Hindlimb muscle (tissue), 1 donor: ENCODE results near the gene NR1H2. TPM values are rescaled to one million over a fixed set of nuclear protein-coding genes. Genes with fewer than 3 reads are reported as not detected.
"Not testable (repeated sequence)": the region's sequence is repeated elsewhere in the genome, so short reads cannot be mapped to it uniquely, and the experiment has no call there.

Source experiments
- DNase-seq: peaks from one replicate; pipeline ENCODE4 v3.0.0-alpha.2; 2013
- polyA plus RNA-seq: library from polyadenylated mRNA; unstranded; fragments of 120-200 nt; gene quantifications from one replicate; pipeline ENCODE4 v1.2.1, GENCODE V29; 2013; ENCODE audit not compliant: insufficient read length

Gene NR1H2
- polyA plus RNA-seq, 1 donor, result 24.5 TPM

DNA sequence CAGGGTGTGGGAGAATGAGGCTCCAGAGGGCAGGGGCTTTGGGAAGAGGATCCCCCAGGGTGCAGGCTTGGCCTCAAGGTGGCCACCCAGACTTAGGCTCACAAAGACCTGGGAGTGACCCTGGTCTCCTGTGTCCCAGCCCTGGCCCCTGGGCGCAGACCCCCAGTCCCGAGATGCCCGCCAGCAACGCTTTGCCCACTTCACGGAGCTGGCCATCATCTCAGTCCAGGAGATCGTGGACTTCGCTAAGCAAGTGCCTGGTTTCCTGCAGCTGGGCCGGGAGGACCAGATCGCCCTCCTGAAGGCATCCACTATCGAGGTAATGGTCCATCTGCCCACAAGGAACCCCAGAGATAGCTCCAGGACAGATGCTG, 2.6 kb downstream of the NR1H2 start:
- no peak for DNase-seq

DNA sequence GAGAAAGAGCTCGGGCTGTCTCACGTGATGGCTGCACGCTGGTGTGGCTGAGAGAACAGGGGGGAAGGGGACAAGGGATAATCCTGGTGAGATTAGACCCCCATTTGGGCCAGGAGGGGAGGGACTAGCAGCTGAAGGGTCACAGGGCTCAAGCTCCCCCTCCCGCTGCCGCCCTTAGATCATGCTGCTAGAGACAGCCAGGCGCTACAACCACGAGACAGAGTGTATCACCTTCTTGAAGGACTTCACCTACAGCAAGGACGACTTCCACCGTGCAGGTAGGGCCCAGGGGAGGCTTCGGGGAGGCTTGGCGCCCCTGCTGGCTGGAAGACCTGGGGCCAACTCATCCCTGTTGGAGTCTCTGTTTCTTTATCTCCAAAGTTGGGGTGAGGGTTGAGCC, 3.3 kb downstream of the NR1H2 start:
- no peak for DNase-seq

DNA sequence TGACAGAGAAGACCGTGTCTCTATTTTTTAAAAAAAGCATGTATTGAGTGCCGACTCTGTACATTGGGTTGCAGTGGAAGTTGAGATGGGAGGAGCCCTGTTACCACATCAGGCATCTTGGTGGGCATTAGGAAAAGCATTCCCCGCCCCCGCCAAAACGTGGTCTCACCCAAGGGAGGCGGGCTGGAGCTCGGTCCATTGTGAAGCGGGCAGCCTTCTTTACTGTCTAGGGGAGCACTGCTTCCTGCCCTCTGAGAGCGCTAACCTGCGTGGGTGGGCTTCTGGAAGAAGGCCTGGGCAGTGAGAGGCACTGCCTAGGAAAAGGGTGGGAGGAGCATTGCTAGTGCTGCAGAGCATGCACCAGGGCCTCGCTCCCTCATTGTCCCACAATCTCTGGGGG, 3.9 kb downstream of the NR1H2 start:
- DNase-seq, result no peak

DNA sequence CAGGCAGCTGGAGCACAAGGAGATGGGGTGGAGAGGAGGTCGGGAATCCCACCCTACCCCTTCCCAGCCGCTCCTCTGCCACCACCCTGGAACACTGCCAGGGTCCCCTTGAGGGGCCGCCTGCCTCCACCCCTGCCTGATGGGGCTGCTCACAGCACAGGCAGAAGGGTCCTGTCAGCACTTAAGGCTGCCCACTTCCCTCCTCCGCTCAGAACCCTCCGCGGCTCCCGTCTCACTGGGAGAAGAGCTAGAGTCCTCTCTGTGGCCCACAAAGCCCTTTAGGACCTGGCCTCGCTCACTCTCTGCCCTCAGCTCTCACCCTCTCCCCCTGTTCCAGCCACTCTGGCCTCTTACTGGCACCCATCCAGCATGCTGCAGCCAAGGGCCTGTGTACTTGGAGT, 4.5 kb downstream of the NR1H2 start:
- DNase-seq, result no peak

DNA sequence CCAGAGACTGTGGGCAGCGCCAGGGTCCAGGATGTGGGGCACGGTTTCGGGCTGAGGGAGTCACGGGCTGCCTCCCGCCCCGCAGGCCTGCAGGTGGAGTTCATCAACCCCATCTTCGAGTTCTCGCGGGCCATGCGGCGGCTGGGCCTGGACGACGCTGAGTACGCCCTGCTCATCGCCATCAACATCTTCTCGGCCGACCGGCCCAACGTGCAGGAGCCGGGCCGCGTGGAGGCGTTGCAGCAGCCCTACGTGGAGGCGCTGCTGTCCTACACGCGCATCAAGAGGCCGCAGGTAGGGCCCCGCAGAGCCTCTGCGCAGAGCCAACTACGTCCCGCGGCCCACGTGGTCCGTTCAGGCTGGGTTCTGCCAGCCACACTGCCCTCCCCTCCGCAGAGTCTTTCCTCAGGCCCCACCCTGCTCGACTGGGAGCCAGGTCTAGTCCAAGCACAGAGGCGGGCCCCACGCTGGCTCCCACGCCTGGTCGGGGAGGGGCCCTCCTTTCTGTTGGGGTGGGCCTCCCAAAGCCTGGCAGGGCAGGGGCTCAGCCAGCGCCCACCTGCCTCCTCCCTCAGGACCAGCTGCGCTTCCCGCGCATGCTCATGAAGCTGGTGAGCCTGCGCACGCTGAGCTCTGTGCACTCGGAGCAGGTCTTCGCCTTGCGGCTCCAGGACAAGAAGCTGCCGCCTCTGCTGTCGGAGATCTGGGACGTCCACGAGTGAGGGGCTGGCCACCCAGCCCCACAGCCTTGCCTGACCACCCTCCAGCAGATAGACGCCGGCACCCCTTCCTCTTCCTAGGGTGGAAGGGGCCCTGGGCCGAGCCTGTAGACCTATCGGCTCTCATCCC, 5.8 kb downstream of the NR1H2 start:
- no peak for DNase-seq

DNA sequence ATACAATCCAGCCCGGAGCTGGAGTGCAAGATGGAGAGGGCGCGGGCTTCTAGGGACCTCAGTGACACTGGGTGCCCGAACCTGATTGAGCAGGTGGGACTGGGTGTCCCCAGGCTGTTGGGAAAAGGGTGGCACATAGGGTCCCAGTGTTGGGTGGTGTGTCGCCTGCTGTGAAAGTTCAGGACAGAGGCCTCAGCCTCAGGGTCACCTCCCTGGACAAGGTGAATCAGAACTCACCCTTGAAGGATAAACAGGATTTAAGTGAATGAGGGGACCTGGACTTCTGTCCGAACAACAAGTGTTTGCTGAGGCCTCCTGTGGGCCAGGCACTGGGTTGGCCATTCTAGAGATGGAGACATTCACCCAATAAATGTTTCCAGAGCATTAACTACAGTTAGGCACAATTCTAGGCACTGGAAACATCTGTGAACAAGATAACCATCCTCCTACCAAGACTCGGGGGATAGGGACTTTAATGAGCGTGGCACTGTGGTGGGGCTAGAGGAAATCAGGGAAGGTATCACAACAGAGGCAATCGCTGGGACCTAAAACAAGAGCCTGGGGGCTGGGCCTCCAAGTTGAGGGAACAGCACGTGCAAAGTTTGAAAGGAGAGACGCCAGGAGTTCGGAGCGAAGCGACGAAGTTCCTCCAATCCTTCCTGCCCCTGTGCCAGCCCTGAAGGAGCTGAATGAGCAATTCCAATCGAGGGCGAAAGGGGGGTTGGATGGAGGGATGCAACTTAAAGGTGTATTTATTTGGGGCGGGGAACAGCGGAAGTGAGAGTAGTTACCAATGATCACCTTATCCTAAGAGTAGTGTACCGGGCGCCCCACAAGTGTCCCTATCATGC, 7.0 kb downstream of the NR1H2 start:
- no peak for DNase-seq

DNA sequence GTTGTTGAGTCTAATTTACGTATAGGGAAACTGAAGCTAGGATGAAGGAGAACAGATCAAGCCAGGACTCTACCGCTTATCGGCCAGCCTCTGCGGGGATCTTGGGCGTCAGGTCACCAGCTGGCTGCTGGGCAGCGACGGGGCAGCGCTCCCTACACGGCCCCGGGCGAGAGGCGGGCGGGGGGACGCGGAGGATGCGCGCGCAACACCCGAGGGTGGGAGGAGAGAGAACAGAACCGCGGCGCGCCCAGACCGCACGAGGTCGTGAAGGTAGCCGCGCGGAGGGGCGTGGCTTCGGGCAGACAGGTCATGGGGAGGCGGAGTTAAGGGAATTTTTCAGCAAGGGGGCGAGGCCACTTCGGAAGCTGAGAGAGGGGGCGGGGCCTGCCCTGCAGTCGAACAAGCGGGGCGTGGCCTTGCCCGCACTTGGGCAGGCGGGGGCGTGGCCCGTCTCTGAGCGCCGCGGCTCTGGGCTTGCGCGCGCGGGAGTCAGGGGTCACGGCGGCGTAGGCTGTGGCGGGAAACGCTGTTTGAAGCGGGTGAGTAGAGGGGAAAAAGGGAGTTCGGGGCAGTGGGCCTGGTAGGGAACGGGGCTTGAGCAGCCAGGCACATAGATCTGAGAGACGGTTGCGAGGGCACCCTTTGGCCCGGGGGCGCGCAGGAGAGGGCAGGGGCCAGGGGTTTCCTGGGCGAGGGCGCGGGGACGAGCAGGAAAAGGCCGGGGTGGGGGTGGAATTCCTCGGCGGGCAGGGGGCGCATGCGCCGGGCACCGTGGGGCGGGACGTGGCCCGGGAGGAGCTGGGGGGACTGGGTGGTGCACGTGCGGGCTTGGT, 7.8 kb downstream of the NR1H2 start, which contains the start of gene POLD1:
POLD1 (plus strand) TSS at position 496 of the 833 bp plus-strand sequence. CDS start 14,505 bp downstream, outside the sequence.
- peak; percentile 94 for DNase-seq

DNA sequence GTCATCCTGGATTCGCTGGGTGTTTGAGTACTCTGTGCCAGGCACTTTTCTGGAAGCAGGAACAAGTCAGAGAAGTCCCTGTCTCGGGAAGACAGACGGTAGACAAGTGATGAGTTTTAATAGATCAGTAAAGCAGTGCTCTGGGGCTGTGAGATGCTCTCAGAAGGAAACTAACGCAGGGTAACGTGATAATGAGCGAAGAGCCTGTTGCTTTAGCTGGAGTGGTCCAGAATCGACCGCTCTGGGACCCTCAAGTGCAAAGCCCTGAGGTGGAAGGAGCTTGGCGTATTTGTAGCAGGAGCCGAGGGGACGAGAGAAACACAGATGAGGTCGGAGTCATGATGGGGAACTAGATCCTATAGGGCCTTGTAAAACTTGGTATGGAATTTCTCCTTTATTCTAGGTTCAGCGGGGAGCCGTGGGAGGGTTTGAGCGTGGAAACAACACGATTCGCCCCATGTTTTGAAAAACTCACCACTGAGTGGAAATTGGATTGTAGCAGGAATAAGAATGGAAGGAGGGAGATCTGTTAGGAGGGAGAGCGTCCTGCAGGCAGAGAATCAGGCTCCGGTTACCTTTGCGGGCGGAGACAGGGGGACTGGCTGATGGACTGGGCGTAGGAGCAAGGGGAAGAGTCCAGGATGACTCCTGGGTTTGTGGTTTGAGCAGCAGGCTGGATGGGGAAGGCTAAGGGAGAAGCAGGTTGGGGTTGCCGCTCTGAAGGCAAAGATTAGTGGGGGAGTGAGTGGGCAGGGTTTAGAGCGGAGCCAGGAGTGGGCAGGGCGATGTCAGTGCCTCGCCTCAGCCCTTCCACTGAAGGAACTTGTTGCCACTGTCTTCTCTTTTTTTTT, 8.7 kb downstream of the NR1H2 start:
- no peak for DNase-seq

DNA sequence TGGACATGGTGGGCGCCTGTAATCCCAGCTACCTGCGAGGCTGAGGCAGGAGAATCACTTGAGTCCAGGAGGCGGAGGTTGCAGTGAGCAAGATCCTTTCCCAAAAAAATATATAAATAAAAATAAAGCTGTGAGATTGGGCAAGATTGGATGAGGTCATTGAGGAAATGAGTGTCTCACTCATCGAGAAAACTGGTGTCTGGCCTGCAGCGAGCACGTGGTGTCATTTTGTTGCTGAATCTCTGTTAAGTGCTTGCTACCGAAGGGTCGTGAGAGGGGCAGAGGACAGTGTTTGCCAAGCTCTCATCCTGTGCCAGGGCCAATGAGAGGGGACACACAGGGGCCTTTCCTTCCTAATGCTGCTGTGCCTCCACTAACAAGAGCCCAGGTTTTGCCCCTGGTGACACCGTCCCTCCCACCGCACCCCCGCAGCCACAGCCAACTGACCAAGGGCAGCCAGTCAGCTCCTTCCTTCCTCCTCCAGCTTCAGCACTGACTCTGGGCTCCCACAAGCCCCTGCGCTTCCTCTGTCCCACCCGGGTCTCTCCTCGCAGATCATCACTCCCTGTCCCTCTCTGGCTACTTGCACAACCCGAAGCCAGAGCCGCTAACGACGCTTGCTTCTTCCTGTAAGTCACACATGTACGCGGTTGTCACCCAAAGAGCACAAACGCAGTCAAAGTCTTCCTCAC, 11.1 kb downstream of the NR1H2 start:
- no peak for DNase-seq

DNA sequence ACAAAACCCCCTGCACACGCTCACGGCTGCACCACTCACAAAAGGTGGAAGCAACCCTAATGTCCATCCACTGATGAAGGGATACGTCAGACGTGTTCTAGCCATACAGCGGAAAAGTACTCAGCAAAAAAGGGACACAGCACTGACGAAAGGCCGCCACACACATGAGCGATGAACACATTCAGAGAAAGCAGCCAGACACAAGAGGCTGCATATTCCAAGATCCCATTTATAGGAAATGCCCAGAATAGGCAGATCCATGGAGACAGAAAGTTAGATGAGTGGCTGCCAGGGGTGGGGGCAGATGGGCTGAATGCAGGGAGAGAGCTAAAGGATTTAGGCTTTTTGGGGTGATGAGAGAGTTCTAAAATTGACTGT, 11.6 kb downstream of the NR1H2 start:
- DNase-seq, result no peak

DNA sequence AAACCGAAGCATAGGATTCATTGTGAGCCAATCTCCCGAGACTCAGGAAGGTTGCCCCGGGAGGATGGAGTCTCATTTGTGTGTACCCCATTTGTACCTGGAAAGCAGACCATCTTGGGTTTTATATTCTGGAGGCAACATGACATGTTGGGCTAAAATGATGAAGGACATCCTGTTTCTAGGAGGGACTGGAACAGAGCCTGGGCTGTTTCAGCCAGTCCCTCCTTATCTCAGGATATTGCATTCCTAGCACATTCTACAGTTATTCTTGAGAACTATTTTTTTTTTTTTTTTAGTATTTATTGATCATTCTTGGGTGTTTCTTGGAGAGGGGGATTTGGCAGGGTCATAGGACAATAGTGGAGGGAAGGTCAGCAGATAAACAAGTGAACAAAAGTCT, 14.0 kb downstream of the NR1H2 start:
- not testable (repeated sequence) for DNase-seq

DNA sequence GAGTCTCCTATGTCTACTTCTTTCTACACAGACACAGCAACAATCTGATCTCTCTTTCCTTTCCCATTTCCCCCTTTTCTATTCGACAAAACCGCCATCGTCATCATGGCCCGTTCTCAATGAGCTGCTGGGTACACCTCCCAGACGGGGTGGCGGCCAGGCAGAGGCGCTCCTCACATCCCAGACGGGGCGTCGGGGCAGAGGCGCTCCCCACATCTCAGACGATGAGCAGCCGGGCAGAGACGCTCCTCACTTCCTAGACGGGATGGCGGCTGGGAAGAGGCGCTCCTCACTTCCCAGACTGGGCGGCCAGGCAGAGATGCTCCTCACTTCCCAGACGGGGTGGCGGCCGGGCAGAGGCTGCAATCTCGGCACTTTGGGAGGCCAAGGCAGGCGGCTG, 14.7 kb downstream of the NR1H2 start:
- DNase-seq, result not testable (repeated sequence)

DNA sequence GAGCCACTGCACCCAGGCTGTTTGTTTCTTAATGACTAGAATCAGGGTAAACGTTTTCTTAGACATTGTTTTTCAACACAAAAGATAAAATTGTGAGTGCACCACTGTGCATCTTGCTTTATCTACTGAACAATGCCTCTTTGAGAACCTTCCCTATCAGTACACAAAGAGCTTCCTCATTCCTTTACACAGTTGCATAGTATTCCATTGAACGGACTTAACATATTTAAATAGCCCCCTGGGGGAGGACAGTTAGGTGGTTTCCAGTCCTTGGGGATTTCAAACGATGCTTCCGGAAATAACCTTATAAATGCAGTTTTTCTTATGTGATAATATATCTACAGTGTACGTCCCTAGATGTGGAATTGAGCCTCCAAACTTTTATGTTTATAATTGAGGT, 16.5 kb downstream of the NR1H2 start:
- no peak for DNase-seq

DNA sequence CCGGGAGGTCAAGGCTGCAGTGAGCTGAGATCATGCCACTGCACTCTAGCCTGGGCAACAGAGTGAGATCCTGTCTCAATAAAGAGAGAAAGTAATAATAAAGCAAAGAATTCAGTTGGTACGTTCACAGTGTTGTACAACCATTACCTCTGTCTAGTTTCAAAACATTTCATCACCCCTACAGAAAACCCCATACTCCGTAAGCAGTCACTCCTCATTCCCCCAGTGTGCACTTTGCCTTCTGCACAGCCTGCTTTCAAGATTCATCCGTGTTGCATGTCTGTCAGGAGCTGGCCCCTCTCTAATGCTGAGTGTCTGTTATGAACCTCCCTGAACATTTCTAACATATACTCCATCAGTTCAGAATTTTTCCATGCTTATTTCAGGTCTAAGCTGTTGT, 17.3 kb downstream of the NR1H2 start:
- no peak for DNase-seq

DNA sequence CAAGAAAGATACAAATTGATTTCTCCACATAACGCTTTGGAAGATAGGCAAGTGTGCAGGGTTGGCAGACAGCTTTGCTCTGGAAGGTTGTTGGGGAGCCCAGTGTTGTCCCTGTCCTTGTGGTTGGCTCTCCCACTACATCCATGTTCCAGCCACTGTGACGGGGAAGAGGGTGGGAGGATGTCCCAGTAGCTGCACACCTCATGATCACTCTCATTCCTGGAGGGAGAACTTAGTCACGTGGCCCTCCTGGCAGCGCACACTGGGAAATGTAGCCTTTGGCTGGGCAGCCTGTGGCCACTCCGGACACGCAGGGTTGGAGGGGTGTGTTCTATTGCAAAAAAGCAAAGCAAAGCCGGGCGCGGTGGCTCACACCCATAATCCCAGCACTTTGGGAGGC, 17.8 kb downstream of the NR1H2 start:
- no peak for DNase-seq

DNA sequence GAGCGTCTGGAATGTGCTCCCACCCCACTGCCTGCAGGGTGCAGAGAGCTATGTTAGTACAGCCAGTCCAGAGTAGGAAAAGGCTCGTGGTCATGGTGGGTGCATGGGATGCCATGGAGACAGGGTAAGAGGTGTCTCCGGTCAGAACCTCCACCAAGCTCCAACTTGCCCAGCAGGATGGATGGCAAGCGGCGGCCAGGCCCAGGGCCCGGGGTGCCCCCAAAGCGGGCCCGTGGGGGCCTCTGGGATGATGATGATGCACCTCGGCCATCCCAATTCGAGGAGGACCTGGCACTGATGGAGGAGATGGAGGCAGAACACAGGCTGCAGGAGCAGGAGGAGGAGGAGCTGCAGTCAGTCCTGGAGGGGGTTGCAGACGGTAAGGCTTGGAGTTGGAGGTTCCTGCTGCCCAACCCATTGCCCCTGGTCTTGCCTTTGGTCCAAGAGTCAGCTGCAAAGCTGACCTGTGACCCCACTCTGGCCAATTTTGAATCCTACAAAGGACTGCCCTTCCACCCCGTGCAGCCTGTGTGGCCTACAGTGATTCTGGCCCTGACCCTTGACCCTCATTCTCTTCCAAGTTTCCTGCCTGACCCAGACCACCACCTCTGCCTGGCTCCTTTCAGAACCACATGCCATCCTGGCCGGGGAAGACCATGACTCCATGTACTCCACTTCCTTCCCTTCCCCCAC, 22.6 kb downstream of the NR1H2 start:
- no peak for DNase-seq

DNA sequence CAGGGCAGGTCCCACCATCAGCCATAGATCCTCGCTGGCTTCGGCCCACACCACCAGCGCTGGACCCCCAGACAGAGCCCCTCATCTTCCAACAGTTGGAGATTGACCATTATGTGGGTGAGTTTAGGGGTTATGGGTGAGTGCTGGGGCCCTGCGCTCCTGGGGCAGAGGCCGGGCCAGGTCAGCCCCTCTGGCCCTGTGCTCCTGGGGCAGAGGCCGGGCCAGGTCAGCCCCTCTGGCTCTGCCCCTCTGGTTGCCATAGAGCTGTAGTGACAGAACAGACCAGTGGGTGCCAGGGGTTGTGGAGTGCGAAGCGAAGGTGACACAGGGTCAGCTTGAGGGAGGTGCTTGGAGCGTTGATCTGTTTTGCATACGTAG, 23.1 kb downstream of the NR1H2 start:
- no peak for DNase-seq

DNA sequence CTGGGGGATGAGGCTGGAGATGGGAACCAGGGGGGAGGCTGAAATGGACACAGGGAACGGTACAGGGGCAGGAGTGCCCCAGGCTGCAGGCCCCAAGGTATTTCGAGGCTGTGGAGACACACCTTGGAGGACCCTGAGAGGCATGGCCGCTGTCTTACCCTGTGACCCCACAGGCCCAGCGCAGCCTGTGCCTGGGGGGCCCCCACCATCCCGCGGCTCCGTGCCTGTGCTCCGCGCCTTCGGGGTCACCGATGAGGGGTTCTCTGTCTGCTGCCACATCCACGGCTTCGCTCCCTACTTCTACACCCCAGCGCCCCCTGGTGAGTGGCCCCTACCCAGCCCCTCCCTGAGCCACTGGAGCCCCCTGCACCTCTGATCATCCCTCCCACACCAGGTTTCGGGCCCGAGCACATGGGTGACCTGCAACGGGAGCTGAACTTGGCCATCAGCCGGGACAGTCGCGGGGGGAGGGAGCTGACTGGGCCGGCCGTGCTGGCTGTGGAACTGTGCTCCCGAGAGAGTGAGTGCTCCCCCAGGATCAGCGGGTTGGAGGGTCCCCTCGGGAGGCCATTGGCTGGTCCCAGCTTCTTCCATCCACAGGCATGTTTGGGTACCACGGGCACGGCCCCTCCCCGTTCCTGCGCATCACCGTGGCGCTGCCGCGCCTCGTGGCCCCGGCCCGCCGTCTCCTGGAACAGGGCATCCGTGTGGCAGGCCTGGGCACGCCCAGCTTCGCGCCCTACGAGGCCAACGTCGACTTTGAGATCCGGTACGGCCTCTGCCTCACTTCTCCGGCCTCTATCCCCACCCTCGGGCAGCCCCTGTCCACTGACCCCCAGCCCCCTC, 25.6 kb downstream of the NR1H2 start:
- DNase-seq, result no peak

DNA sequence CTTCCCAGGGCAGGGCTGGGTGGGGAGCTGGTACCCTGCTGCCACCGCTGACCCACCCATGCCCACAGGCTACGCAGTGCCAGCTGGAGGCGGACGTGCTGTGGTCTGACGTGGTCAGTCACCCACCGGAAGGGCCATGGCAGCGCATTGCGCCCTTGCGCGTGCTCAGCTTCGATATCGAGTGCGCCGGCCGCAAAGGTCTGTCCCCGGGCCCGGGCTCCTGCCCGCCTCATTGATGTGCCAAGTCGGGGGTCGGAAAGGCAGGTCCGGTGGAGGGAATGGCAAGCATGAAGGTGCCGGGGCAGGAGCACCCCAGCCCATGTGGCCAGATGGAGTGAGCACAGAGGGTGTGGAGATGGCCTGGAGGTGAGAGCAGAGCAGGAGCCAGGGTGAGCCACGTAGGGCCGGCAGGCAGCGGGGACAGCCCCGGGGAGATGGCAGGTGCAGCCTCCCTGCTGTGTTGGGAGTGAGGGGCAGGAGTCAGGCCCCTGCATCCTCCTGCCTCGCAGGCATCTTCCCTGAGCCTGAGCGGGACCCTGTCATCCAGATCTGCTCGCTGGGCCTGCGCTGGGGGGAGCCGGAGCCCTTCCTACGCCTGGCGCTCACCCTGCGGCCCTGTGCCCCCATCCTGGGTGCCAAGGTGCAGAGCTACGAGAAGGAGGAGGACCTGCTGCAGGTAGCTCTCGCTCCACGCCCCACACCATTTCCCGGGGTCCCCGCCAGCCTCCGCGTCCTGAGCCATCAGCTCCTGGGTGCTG, 26.5 kb downstream of the NR1H2 start:
- no peak for DNase-seq
